ENCODE data around the gene ZNF641.

Gene ZNF641

GRCh38 chr12:48331399-48331798 lies 19.3 kb downstream of the ZNF641 start:
- FAIRE-seq (no peak), DNase-seq (ENCODE audit: insufficient read length) (no peak)
- TF ChIP-seq POLR2A (IDR thresholded peaks at IDR 0.05; ENCODE audit: low read depth, low read length) = no peak
- TF ChIP-seq TAF1 (IDR thresholded peaks at IDR 0.05; ENCODE audit: borderline replicate concordance, low read depth, low read length) = no peak
- TF ChIP-seq POLR2AphosphoS5 (IDR thresholded peaks at IDR 0.05; ENCODE audit: low read depth, low read length) = no peak

DNA sequence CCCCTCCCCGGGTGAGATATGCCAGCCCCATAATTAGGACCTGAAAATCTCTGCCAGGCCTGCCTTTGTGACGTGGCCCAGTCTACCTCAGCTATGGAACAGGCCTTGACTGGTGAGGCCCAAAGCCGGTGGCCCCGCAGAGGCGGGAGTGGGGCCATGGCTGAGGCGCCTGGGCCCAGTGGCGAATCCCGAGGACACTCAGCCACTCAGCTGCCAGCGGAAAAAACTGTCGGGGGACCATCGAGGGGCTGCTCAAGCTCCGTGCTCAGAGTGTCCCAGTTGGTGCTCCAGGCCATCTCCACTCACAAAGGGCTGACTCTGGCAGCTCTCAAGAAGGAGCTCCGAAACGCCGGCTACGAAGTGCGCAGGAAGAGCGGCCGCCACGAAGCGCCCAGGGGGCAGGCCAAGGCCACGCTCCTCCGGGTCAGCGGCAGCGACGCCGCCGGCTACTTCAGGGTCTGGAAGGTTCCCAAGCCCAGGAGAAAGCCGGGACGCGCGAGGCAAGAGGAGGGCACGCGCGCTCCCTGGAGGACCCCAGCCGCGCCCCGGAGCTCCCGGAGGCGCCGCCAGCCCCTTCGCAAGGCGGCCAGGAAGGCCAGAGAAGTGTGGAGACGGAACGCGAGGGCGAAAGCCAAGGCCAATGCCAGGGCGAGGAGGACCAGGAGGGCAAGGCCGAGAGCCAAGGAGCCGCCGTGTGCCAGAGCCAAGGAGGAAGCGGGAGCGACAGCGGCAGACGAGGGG lies 21.4 kb downstream of the ZNF641 start:
- TF ChIP-seq TAF1 (IDR thresholded peaks at IDR 0.05; ENCODE audit: borderline replicate concordance, low read depth, low read length) = no peak
- no peak for TF ChIP-seq POLR2A (IDR thresholded peaks at IDR 0.05; ENCODE audit: low read depth, low read length)
- TF ChIP-seq POLR2AphosphoS5 (IDR thresholded peaks at IDR 0.05; ENCODE audit: low read depth, low read length) = no peak
- no peak for DNase-seq (ENCODE audit: insufficient read length)
- FAIRE-seq = no peak

DNA sequence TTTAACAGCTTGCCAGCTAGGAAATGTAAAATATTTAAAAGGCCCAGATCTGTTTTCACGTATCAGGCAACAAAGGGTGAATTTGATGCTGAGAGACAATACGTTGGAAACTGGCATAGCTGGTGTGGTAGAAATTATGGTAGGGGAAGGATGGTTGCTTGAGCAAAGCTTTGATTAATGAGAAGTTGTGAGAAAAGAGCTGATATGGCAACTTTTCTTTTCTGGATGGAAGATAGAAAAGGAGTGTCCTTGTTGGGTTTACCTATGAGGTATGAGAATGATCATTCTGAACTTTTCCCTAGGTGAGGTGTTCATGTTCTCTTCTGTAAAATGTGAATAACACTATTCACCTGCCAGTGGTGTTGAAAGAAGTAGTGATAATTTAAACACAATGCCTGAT lies 34.2 kb downstream of the ZNF641 start:
- FAIRE-seq = no peak
- no peak for DNase-seq (ENCODE audit: insufficient read length)
- TF ChIP-seq POLR2A (IDR thresholded peaks at IDR 0.05; ENCODE audit: low read depth, low read length) = no peak
- no peak for TF ChIP-seq POLR2AphosphoS5 (IDR thresholded peaks at IDR 0.05; ENCODE audit: low read depth, low read length)
- no peak for TF ChIP-seq TAF1 (IDR thresholded peaks at IDR 0.05; ENCODE audit: borderline replicate concordance, low read depth, low read length)

- FAIRE-seq (no peak), DNase-seq (ENCODE audit: insufficient read length) (no peak)
- no peak for TF ChIP-seq POLR2A (IDR thresholded peaks at IDR 0.05; ENCODE audit: low read depth, low read length)
- TF ChIP-seq POLR2AphosphoS5 (IDR thresholded peaks at IDR 0.05; ENCODE audit: low read depth, low read length) = no peak
- TF ChIP-seq TAF1 (IDR thresholded peaks at IDR 0.05; ENCODE audit: borderline replicate concordance, low read depth, low read length) = no peak
Observed at GRCh38 chr12:48311313-48311712, 39.4 kb downstream of the ZNF641 start.

- FAIRE-seq (no peak), DNase-seq (ENCODE audit: insufficient read length) (no peak)
- no peak for TF ChIP-seq POLR2A (IDR thresholded peaks at IDR 0.05; ENCODE audit: low read depth, low read length)
- no peak for TF ChIP-seq TAF1 (IDR thresholded peaks at IDR 0.05; ENCODE audit: borderline replicate concordance, low read depth, low read length)
- TF ChIP-seq POLR2AphosphoS5 (IDR thresholded peaks at IDR 0.05; ENCODE audit: low read depth, low read length) = no peak
Observed at GRCh38 chr12:48307269-48307668, 43.5 kb downstream of the ZNF641 start.

- DNase-seq (ENCODE audit: insufficient read length) (no peak), FAIRE-seq (no peak)
- no peak for TF ChIP-seq POLR2A (IDR thresholded peaks at IDR 0.05; ENCODE audit: low read depth, low read length)
- no peak for TF ChIP-seq TAF1 (IDR thresholded peaks at IDR 0.05; ENCODE audit: borderline replicate concordance, low read depth, low read length)
- TF ChIP-seq POLR2AphosphoS5 (IDR thresholded peaks at IDR 0.05; ENCODE audit: low read depth, low read length) = no peak
Observed at GRCh38 chr12:48305190-48305589, 45.5 kb downstream of the ZNF641 start.

- TF ChIP-seq POLR2AphosphoS5 (IDR thresholded peaks at IDR 0.05; ENCODE audit: low read depth, low read length) (no peak), TAF1 (IDR thresholded peaks at IDR 0.05; ENCODE audit: borderline replicate concordance, low read depth, low read length) (no peak), POLR2A (IDR thresholded peaks at IDR 0.05; ENCODE audit: low read depth, low read length) (no peak)
- DNase-seq (ENCODE audit: insufficient read length) = no peak
- FAIRE-seq = no peak
Observed at GRCh38 chr12:48302161-48302911, 48.4 kb downstream of the ZNF641 start.

DNA sequence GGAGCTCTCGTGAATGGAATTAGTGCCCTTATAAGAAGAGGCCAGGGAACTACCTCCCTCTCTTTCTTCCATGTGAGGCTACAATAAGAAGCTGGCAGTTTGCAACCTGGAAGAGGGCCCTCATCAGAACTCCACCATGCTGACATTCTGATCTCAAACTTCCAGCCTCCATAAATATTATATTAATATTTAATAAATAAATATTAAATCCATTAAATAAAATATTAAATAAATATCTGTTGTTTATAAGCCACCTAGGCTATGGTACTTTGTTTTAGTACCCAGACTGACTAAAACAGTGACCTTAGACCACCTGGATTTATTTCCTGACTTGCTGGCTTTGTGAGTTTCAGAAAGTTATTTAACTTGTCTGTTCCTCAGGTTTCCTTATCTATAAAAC lies 49.9 kb downstream of the ZNF641 start:
- FAIRE-seq (no peak), DNase-seq (ENCODE audit: insufficient read length) (no peak)
- TF ChIP-seq POLR2A (IDR thresholded peaks at IDR 0.05; ENCODE audit: low read depth, low read length) (no peak), TAF1 (IDR thresholded peaks at IDR 0.05; ENCODE audit: borderline replicate concordance, low read depth, low read length) (no peak), POLR2AphosphoS5 (IDR thresholded peaks at IDR 0.05; ENCODE audit: low read depth, low read length) (no peak)

GRCh38 chr12:48296586-48297282 lies 54.0 kb downstream of the ZNF641 start:
- FAIRE-seq = no peak
- TF ChIP-seq POLR2AphosphoS5 (IDR thresholded peaks at IDR 0.05; ENCODE audit: low read depth, low read length) = no peak
- TF ChIP-seq TAF1 (IDR thresholded peaks at IDR 0.05; ENCODE audit: borderline replicate concordance, low read depth, low read length) = no peak
- TF ChIP-seq POLR2A (IDR thresholded peaks at IDR 0.05; ENCODE audit: low read depth, low read length) = no peak
- DNase-seq (ENCODE audit: insufficient read length) = no peak

GRCh38 chr12:48292040-48292439 lies 58.7 kb downstream of the ZNF641 start:
- TF ChIP-seq POLR2A (IDR thresholded peaks at IDR 0.05; ENCODE audit: low read depth, low read length) = no peak
- no peak for FAIRE-seq
- DNase-seq (ENCODE audit: insufficient read length) = no peak

- no peak for TF ChIP-seq POLR2A (IDR thresholded peaks at IDR 0.05; ENCODE audit: low read depth, low read length)
- TF ChIP-seq TAF1 (IDR thresholded peaks at IDR 0.05; ENCODE audit: borderline replicate concordance, low read depth, low read length) = no peak
- no peak for TF ChIP-seq POLR2AphosphoS5 (IDR thresholded peaks at IDR 0.05; ENCODE audit: low read depth, low read length)
- FAIRE-seq (no peak), DNase-seq (ENCODE audit: insufficient read length) (no peak)
Observed at GRCh38 chr12:48291511-48291910, 59.2 kb downstream of the ZNF641 start.
